ENCODE results near the gene SAMD14. TPM values are rescaled to one million over a fixed set of nuclear protein-coding genes. Genes with fewer than 3 reads are reported as not detected.
A peak's percentile ranks its signal among the peaks of the same experiment; 100 is the strongest.

Gene SAMD14
- total and polyA plus RNA-seq, 2 of the 4 experiments (the other 2 are of a cell fraction), result 1.4 to 6.2 TPM

- ChIA-PET POLR2A (ENCODE audit: unreplicated experiment) (interaction anchor here (0.6 kb wide), 1 partner anchor 54 kb away, joined by 13 read pairs; no protein-coding TSS in a partner anchor), CTCF (interaction anchor here (1.3 kb wide), 1 partner anchor 16 kb away, joined by 6 read pairs; no protein-coding TSS in a partner anchor)
- ATAC-seq (ENCODE audit: low read depth) (no peak), DNase-seq (no peak)
- H3K79me1 ChIP-seq (ENCODE audit: low read depth in 1 of 2, low read length in 2 of 2), result peaks cover 9 to 77% of the 10 kb centered on the region in 2 experiments
- H2BK5ac ChIP-seq (ENCODE audit: low read depth, low read length, poor library complexity, severe bottlenecking), result no peak overlapping the region
- intact Hi-C loops (cut with micrococcal nuclease), result no loop called here
- no peak overlapping the region for H3K14ac ChIP-seq (replicated peaks; ENCODE audit: low read depth, low read length)
- dilution Hi-C loops (cut with HindIII; ENCODE audit: low sequenced_read_pairs, unreplicated experiment), result no loop called here
- H4K8ac ChIP-seq (ENCODE audit: low read depth in 2 of 2, low read length in 2 of 2), result no peak overlapping the region
- no TSS peak for BruUV-seq (replicated peaks)
- H3K9ac ChIP-seq (ENCODE audit: low read depth, low read length), result no peak overlapping the region
- peaks cover 81% of the 10 kb centered on the region for H4K20me1 ChIP-seq (ENCODE audit: insufficient read depth, low read length)
- no peak overlapping the region for H3K4me3 ChIP-seq (ENCODE audit: insufficient read depth, low read depth, low read length)
- in situ Hi-C loops (cut with MboI; ENCODE audit: low sequenced_read_pairs), result no loop called here
- peaks cover 44% of the 10 kb centered on the region for H3K36me3 ChIP-seq (ENCODE audit: control insufficient read depth, insufficient read depth, low read length)
- H3K4me2 ChIP-seq (ENCODE audit: low read depth, low read length), result peak overlapping the region; percentile 20; the same call in 1 of the 2 replicates
- H4K5ac ChIP-seq (ENCODE audit: low read depth, low read length), result no peak overlapping the region
- 83% methylated on average over 1 of the region's 11 CpGs; no CpG with 5 or more reads in 1 of the 2 experiments for WGBS, 2 experiments (ENCODE audit: extremely low coverage in 2 of 2, insufficient read length in 1 of 2)
- H2AK9ac ChIP-seq (replicated peaks; ENCODE audit: low read depth, low read length, poor library complexity), result no peak overlapping the region
- H3K9me3 ChIP-seq (ENCODE audit: control insufficient read depth, insufficient read depth, low read length), result no peaks in the 10 kb centered on the region
- no peak overlapping the region for H3K23ac ChIP-seq (ENCODE audit: low read depth, low read length)
- H2BK120ac ChIP-seq (ENCODE audit: low read depth, low read length), result no peak overlapping the region
- TF ChIP-seq POLR2A (IDR thresholded peaks at IDR 0.05; ENCODE audit: low read depth, low read length), result no peak
- H2AK5ac ChIP-seq (ENCODE audit: low read depth, low read length), result no peak overlapping the region
- H3K4me1 ChIP-seq (ENCODE audit: control insufficient read depth, insufficient read depth, low read length), result peaks cover 22% of the 10 kb centered on the region
- no peak overlapping the region for H4K91ac ChIP-seq (ENCODE audit: insufficient read depth, low read depth, low read length)
- no peak overlapping the region for H3K27ac ChIP-seq (ENCODE audit: insufficient read depth, low read length)
- H3K4ac ChIP-seq (ENCODE audit: low read depth, low read length), result no peak overlapping the region
- no peak overlapping the region for H2AFZ ChIP-seq (replicated peaks; ENCODE audit: low read length, poor library complexity)
- H3K27me3 ChIP-seq (ENCODE audit: control insufficient read depth, insufficient read depth, low read length), result no peaks in the 10 kb centered on the region
- H2BK15ac ChIP-seq (ENCODE audit: low read depth, low read length), result no peak overlapping the region
- H3K18ac ChIP-seq (ENCODE audit: low read depth, low read length), result no peak overlapping the region
- peaks cover 2% of the 10 kb centered on the region; the same call in 1 of the 2 replicates for H3K9me1 ChIP-seq (ENCODE audit: insufficient read depth, low read length)
- no peak overlapping the region for H3K56ac ChIP-seq (ENCODE audit: extremely low read depth, insufficient read depth, low read length)
- H2BK20ac ChIP-seq (ENCODE audit: low read depth, low read length), result no peak overlapping the region
Observed at GRCh38 chr17:50145532-50146229, 15.7 kb upstream of the SAMD14 start.
